Stimulated activated CD4-positive, alpha-beta T cell treated with anti-CD3 and anti-CD28 coated beads, Interleukin-12 subunit alpha, Interleukin-12 subunit beta, amount 100 ng/mL, for 24 hours (primary cell): Measurements from ENCODE around the gene URB1.
"Not testable (repeated sequence)": the region's sequence is repeated elsewhere in the genome, so short reads cannot be mapped to it uniquely, and the experiment has no call there.

ENCODE experiments used
- DNase-seq, 2 experiments: peaks; one replicate each; pipeline ENCODE4 v3.0.0-alpha.2; 2020; ENCODE audit warnings: low read depth in 2 of 2

The URB1 gene, protein sequence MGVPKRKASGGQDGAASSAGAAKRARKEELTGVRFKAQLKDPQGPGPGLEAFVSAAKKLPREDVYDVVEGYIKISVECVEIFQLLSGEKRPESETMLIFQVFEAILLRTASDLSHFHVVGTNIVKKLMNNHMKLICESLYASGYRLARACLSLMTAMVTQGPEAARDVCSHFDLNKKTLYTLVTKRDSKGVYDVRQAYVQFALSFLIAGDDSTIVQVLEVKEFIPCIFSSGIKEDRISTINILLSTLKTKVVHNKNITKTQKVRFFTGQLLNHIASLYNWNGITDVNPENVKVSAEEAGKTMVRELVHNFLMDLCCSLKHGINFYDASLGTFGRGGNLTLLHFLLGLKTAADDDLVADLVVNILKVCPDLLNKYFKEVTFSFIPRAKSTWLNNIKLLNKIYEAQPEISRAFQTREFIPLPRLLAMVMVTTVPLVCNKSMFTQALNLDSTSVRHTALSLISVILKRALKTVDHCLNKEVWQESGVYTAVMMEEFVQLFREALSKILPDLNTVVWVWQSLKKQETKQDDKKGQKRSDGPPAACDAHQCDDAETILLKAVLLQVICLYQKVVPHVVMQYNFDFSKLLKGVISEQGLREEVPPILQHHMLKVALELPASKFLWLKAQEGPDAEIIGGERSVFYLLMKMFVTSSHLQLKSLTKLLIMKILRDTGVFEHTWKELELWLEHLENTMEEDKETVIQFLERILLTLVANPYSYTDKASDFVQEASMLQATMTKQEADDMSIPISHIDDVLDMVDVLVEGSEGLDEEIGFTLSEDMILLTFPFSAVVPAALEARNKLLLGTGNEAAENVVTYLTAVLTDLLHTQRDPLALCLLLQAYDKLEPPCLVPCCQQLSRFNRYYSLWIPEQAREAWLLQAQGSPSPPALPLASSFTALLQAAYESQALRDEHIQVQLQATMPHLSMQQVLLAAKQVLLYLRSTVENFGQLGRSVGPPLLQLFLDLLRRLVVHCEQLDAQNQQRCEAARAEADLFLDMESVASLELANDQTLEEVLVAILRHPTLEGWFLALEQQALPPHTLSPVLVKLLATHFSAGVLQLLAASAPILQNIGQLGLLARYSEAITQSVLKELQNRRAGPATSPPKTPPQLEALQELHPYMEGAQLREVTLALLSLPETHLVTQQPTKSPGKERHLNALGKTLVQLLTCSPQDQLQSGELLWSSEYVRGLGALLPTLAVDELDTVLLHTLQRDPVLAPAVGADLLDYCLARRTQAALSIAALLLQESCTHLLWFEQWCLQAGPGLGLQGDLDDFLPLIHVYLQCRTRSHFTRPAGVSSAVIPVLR (N-terminal part only)

DNA sequence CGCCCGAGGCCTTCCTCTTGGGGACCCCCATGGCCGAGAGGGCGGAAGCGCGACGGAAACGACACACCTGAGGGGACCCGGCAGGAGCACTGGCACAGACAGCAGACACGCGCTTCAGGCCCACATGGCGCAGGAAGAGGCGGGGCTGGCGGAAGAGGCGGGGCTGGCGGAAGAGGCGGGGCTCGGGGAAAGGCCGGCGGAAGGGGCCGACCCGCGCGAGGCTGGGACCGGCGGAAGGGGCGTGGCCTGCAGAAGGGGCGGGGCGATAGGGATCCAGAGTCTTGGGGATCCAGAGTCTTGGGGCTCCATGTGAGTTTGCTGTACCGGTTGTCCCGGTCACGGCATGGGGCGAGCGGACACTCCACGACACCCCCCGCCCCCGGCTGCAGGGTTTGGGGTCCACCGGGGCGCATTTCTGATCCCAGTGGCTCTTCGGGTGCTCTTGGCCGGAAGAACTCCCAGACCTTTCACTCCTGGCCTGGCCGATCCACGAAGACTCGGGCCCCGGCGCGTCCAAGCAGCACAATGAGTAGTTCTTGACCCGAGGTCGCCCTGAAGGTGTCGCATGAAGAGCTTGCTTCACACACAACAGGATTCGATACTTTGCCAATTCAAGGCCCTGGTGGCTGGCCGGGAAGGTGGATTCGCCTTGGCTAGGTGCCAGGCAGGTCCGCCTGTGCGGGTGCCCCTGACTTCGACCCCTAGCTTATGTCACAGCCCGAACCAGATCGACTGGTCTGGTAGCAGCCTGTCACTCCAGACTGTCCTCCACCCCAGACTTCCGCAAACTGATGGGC, at the start of gene URB1:
URB1 (minus strand) TSS at position 133 of the 797 bp plus-strand sequence; CDS start at position 31, 102 bp downstream.
- DNase-seq: peak; percentile 93 to 96

DNA sequence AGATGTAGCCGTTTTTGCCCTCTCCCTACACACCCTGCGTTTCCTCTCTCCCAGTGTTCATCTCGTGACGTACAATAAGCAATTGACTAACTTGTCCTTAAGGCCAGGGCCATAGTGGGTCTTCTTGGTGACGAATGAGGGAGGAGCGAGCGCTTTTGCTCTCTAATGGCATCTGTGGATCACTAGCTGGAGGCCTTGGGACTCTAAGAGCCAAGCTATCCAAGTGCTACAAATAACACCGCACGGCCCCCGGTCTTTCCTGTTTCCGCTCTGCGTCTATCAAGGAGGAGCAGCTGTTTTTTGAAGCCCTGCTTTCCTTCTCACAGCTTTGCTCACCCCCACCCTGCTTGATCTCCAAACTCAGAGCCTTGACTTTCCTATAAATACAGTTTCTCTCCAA, 44.9 kb upstream of the URB1 start:
- no peak for DNase-seq

DNA sequence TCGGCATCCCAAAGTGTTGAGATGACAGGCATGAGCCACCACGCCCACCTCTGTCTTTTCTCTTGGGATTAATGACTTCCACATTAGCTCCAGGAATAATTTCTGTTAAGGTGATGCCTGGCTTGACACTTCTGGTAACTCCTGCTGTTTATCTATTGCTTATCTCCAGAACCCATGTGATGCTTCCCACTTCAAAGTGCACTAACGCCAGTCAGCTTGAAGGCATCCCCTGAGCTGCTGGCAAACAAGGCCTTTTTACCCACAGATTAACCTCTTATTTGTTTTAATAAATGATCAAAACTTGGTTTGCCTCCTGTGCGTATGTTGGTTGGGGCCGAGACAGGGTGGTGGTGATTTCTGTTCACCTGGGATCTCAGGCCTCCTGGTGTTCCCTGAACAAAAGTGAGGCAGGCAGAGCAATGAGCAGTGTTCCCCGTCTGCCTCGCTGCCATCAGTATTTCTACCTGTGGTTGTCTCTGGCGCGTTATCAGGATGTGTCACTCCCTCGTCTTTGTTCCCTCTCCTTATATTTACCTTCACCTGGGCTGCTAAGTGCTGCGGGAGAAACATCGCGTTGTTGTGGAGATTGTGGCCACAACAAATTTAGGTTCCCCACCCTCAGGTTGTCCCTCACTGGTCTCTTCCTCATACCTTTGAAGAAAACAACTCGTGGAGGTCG, 40.3 kb upstream of the URB1 start:
- DNase-seq: not testable (repeated sequence)

DNA sequence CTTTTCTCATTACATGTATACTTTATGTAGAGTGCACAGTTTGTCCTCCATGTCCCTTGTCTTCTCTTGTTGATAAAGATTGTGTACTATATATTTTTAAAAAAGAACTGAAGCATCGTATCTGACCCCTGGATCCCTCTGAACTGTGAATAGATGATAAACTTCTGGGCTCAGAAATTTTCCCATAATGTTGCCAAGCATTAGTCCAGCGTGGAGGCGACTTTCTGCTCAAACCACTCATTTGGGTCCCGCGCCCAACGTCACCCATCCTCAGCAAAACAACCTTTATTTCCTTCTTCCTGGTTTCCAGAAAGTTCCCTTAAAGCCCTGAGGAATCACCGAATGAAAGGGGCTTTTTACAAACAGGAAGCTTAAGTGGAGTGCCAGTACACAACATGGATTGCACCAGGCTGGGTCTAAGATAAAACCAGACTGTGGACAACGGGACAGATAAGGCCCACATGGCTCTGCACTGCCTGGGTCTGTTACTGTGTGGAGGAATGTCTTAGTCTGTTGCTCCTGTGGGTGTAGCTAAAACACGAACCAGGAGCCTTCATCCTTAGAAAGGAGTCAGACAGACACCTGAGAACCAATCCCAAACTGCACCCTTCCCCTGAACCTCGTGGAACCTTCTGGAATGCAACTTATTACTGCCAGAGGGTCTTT, 35.3 kb upstream of the URB1 start:
- DNase-seq: no peak

DNA sequence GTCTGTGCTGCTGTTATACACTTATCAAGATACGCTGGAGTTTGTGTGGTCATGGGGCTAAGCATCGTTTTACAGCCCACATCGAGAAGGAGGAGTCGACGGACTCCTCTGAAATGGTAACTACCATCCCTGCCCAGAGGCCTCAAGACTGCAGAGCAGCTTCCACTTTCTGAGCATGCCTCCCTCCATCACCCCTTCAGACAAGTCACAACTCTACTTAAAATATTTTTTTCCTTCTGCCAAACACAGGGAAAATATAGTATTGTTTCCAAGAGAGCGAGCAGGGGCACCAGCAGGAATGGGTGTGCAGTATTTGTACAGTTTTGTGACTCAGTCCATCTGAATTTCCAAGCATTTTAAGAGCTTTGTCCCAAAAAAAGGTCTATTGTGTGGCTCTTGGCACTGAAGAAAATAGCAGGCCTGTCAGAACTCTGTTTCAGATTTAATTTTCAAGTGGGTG, 33.8 kb upstream of the URB1 start:
- DNase-seq: no peak

DNA sequence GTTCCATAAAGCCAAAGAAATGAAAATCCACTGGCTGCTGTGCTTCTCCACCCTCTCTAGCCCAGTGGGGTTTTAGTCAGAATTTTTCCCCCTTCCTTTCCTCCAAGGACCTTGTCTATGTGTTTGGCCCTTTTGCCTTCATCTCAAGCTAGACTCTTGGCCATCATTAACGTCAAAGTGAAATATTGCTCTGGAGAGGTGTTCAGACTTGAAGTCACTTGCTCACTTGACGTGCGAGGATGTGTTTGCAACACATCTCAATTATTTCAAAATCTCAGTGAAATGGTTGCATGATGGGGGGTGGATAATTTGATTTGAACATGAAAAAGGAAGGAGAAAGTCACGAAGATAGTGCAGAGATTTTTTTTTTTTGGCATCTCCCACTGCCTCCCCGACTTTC, 33.3 kb upstream of the URB1 start:
- DNase-seq: no peak

DNA sequence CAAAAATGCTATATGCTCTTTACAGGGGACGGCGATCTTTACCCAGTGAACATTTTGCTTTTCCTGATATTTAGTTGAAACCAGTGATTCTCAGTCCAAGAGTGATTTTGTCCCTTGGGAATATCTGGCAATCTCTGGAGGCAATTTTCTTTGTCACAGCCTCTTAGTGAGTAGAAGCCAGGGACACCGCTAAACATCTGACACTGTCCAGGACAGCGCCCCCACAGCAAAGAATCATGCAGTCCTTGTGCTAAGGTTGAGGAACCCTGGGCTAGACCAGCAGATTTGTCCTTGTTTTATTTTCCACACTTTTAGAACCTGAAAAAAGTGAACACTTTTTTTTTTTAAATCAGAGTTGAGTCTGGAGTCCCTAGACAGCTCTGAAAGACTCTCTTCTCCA, 32.8 kb upstream of the URB1 start:
- DNase-seq: no peak

DNA sequence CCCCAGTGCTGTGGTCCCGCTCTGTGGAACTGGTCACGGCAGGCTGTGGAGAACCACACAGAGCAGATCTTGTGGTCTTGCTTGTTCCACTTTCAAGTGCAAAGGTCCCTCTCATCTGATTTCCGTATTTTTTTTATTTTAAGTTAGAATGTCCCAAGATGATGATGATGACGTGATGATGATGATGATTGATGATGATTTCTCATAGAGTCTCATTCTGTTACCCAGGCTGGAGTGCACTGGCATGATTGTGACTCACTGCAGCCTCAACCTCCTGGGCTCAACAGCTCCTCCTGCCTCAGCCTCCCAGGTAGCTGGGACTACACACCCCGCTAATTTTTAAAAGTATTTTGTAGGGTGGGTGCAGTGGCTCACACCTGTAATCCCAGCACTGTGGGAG, 31.9 kb upstream of the URB1 start:
- no peak for DNase-seq

DNA sequence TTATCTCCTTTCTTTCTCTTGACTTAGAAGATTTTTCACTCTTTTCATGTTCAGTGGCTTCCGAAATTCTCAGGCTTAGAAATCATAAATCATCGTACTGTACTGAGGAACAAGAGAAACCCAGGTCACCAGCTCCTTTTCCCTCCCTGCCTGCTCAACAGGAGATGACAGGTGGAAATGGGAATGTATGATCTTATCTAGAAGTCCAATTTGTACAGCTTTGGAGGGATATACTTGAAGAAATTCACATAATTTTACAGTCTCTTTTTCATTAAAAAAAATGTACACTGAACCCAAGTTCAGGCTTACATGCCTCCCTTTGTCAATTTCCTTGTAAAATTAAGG, 31.4 kb upstream of the URB1 start:
- no peak for DNase-seq

DNA sequence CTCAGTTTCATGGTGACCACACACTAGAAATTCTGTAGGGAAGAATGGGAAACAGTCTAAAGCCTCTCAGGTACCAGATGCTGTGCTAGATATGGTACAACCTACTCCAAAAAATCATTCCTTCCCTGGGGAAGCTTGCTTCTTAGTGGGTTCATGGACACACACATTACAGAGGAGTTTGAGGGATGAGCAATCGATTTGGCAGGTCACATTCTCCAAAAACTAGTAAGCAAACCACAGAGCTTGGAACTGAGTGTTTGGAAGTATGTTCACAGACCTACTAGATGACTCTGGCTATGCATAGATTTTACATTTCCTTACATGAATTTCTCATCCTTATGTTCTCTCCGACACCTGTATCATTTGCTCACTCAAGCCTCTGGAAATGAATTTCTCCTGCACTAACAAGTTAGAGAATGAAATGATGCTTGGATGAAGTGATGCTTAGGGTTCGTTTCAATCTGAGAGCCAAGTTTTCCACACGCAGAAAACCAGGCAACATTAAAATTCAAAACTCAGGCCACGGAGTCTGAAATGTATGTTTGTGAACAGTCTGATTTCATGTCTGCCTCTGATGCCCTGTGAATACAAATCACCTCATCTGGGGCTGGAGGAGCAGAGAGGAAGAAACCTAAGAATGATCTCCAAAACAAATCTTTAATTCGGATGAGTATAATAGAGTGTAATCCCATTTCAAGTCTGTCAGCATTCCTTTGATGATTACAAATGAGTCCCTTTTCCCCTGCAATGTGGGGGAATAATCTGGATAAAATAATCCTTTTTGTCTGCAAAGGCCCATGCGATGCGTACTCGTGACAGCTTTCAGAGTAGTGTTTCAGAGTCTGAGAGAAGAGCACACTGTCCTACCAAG, 30.7 kb upstream of the URB1 start:
- no peak for DNase-seq

DNA sequence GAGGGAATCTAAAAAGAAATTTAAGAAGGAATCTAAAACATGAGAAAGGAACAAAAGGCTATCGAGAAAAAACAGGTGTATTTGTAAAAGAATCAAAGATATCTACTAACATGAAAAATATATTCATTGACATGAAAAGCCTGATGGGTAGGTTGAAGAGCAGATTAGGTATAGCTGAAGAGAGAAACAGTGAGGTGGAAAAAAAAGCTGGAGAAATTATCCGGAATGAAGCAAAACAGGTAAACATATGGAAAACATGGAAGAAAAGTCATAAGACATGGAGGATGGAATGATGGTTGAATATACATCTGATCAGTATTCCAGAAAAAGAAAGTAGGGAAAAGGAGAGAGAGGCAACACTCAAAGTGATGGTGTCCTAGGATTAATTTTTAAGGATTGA, 29.3 kb upstream of the URB1 start:
- no peak for DNase-seq

DNA sequence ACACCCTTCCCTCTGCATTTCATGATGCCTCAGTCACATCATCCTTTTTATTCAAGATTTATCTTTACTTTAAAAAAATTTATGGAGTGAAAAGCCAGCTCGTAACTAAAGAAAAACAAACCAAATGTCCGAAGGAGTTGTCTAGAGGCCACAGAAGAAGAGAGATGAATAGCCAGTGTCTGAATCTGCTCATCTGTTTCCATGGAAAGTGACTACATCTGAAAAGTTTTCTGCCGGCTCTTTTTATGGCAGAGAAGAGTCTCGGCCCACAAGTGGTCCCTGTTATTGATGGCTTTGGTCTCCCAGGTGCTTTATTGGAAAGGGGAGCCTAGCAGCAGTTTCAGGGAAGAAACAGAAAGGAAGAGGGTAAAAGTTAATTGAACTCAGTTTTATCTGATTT, 25.3 kb upstream of the URB1 start:
- no peak for DNase-seq

DNA sequence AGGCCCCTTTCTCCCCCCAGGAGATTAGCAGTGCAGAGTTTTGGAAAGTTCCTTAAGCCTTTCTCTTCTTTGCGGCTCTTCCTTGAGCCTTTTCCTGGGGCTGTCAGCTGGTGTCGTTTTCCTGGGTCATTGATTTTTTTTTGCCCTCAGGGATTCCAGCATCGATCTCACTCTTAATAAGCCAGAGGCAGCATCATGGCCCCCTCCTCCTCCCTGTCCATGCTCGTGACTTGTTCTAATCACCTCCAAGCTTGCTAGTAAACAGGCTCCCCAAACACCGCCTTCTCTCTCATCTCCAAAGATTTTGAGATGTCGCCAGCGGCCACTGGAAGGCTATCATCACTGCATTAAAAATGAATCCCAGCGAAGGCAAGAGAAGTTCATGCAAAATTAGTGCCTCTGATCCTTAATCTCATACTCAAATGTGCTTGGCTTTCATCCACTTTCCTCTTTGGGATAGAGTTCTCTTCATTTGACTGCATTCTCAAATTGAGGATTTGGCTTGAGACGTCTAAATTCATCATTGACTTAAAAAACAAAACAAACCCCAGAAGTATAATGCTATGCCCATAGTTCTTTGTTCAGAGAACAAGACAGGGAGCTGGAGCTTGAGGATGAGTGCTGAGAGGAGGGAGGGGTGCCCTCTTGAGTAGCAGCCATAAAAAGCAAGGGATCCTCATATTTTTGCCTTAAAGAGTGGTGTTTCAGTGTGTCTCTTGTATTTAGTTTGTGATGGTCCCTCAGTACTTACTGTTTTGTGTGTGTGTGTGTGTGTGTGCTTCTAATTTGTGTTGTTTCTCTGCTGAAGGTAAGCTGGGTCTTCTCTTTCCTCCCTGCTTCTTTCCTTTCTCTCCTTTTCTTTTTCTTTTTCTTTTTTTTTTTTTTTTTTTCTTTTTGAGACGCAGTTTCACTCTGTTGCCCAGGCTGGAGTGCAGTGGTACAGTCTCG, 22.9 kb upstream of the URB1 start:
- DNase-seq: no peak

DNA sequence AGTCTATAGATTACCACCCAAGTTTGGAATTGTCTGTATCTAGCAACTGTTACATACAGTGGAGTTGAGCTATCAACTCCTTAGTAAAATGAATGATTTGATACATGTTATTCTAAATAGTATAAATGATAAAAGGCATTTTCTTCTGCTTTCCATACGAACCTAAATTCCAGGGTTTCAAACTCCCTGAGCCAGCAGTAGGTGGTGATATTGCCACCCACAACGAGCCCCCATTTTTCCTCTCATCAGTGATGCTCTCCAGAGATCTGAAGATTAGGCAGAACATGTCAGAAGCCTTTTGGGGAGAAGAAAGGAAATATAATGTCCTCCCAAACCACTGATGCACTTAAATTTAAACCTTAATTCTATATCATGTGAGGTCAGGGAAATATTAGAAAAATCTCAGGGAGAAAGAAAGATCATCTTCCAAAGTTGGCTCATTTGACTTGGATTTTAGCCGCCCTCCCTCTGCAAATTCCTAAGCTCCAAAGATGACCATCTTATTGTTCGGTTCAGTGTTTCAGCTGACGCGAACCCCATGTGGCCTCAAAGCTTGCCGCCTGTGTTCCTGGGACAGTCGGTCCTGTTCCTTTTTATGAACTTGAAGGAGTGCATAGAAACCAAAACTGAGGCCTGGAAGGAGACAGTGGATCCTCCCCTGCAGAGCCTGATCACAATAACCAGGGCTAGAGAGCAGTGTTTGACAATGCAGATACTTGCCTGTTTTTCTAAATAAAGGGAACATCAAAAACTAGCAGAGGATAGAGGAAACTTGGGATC, 22.0 kb upstream of the URB1 start:
- no peak for DNase-seq

DNA sequence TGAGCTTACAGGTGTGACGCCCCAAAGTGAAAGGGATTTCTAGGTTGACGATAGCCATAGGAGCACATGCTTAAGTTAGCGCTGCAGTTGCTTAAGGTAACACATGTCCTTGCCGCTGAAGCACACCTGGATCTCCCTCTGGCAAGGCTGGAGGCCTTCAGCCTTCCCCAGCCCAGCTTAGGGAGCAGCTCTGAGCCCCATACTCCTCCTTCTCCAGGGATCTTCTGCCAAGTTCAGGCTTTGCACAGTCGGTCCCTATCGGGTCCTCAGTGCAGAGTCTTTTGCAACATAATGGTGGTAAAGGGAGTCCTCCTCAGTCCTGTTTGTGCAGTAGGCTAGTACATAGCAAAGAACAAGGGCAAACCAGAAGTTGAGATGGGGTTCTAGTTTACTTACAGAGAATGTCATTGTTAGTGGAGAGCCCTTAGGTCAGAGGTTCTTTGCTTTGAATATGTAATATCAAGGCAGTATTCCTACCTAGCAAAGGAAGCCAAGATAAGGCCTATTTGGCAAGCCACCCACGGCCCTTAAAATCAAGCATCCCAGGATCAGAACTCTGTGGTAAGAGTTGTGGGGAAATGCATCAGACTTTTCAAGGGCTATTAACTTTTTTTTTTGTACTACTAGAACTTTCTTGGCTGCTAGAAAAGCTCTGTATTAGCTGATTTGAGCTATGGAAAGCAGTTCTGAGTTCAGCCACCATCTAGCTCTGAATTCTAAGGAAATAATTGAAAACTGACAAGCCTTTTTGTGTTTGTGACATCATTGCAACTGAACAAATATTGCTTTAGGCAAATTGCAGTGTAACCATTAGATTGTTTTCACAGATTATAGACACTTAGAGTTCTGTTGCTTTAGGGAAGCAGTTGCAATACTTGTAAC, 21.1 kb upstream of the URB1 start:
- DNase-seq: no peak

DNA sequence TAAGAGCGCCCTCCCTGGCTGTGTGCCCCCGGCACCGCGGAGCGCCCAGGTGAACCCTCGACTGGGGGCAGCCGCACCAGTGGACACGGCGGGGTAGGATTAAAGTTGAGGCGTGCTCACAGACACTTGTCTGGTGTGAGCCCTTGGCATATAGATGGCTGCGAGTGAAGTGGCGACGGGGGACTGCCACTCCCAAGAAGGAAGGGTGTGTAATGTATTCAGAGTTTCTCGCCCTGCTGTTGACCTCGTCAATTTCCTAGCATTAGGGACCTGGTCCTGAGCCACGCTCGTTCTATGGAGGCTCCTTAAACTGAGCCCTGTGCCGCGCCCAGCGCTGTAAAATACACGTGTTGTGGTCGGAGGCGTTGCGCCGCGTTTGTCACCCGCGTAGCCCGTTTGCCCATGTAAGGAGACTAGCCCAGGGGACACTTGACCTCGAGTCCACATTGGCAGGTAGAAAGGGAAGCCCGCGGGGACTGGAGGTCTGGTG, 20.2 kb upstream of the URB1 start:
- no peak for DNase-seq
